IPS DF 4.7 (cell line): ENCODE data around the gene LHFPL3.

Experiments used
- DNase-seq: peaks from one replicate; pipeline ENCODE4 v3.0.0-alpha.2; 2013; ENCODE audit warnings: low spot score; ENCODE audit errors: extremely low read depth

The LHFPL3 gene

DNA sequence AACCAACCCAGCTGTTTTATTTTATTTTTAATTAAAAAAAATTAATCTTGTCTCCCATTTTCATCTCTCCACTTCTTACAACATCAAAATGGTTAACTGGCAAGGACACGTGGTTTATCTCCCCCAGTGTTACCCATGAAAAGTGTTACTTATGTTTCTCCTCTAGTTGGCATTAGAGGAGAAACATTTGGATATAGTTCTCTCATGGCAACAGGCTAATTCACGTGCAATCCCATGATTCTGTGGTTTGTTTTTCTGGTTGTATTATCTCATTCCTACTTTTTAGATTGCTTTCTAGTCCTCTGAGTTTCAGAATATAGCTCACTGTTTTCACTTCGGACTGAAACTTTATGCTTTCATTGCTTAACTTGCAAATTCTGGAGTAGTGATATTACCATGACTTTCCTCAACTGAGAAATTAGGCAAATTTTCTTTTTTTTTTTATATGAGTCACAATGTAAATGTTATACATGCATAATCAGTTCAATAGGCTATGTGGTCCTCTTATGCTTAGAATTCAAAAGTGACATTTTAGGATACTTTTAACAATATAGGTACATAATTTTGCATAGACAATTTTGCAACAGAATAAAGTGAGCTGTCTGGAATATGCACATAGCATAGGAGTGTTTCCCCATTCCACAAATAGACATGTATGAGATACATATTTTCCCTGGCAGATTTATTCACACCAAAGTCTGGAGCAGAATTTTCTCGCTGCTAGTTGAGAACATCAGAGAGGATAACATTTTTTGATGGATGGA, 43.0 kb downstream of the LHFPL3 start:
- DNase-seq: no peak

DNA sequence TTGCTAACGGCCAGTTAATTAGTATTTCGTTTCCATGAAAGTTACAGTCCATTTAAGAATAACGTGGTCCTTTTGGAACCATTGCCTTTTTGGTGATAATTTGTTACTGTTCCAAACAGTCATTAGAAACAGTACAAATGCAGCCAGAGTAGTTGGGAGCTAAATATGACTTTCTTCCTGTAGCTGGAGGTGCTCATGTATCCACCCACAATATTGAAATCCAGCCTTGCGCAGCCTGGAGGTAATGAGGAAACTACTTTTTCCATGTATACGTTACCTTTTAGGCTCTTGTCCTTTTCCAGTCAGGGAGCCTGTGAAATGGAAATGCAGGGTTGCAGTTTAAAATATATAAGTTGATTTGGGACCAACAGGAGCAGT, 43.6 kb downstream of the LHFPL3 start:
- DNase-seq: no peak

DNA sequence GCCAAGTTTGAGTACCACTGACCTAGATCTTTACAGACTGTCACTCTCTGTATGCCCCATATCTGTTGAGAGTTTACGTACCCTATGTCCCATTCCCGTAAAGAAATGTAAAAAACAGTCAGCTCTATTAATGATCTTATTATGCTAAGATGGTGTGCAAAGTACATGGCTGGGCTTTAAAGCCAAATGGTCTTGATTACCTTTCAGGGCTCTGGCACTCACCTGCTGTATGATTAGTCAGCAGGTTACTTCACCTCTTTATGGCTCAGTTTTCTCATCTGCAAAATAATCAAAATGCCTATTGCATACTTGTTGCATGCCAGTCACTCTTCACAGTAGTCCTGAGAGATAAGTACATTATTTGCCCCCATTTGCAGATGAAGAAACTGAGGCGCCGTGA, 54.2 kb downstream of the LHFPL3 start:
- no peak for DNase-seq

DNA sequence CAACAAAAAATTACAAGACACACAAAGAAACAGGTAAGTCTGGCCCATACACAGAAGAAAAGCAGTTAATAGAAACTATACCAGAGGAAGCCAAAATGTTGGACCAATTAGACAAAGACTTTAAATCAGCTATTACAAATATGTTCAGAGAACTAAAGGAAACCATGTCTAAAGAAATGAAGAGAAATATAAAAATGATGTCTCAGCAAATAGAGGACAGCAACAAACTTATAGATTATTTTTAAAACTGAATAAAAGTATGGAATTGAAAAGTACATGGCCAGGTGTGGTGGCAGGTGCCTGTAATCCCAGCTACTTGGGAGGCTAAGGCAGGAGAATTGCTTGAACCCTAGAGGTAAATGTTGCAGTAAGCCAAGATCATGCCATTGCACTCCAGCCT, 58.5 kb downstream of the LHFPL3 start:
- DNase-seq: no peak

DNA sequence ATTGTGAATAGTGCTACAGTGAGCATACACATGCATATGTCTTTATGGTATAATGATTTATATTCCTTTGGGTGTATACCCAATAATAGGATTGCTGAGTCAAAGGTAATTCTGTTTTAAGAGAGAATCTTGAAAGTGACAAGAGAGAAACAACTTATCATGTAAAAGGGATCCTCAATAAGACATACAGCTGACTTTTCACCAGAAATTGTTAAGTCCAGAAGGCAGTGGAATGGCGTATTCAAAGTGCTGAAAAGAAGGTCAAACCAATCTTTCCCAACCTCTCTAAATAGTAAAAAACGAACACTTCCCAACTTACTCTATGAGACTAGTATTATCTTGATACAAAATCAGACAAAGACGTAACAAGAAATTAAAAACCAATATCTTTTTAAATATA, 59.8 kb downstream of the LHFPL3 start:
- DNase-seq: no peak

DNA sequence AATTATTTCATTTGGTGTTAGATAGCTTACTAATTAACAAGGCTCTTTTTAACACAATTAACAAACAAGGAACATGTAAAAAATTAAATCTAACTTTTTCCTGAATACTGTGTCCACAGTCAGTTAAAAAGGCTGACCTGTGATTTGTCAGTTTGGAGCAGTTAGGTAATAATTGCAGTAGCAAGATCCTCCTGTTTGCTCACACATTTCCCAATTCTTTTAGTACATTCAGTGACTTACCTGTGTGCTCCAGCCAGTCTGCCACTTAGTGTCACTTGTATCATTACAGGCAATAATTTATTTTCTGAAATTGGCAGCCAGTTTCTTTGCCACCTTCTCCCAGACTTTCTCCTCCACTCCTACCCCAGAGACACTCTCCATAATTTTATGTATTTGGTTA, 66.8 kb downstream of the LHFPL3 start:
- no peak for DNase-seq

DNA sequence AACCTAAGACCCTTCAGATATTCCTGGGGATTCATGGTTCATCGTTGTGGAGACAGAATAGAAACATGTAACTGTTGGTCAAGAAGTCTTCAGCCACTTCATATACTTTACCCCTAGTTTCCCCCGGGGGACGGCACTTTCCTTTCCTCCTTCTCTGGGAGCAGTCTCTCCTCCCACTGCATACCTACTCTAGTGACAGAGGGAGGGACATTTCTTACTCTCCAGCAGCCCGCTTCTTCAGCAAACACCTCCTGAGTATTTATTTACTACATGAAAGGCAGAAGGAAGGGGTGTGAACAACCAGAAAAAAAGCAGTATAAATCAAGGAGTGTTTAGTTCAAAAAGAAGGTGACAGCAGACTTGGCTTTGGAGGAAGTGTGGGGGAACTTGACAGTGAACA, 69.0 kb downstream of the LHFPL3 start:
- DNase-seq: no peak

DNA sequence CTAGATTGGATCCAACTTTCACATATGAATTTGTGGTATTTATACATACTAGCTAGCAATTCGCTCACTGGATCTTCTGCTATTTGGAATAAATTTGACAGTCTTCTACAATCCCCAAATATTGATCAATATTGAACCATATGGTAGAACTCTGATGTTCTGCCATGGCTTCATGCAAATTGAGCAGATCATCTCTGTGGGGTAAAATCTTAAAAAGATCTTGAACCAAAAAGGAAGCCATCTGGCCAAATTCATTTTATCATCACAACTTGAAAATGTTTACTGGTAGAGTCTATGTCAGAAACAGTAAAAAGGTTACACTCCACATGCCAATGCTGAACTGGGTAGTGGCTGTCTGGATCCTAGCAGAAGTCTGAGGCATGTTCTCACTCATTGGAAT, 80.0 kb downstream of the LHFPL3 start:
- DNase-seq: no peak

DNA sequence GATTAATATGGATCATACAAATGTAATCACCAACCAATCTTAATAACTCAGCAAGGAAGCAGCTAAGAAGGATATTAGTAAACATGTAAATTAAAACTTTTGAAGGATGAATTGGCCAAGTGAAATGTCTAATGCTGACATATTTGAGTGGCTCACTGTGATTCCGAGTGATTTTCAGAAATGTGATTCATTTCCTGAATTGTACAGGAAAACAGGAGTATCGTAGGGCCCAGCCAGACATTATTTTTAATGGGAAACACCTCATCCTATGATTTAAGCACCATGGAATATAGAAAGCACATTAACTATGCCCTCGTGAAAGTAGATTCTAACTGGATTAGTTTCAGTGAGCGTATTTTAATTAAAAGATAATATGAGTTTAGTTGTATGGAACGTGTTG, 82.3 kb downstream of the LHFPL3 start:
- DNase-seq: no peak

DNA sequence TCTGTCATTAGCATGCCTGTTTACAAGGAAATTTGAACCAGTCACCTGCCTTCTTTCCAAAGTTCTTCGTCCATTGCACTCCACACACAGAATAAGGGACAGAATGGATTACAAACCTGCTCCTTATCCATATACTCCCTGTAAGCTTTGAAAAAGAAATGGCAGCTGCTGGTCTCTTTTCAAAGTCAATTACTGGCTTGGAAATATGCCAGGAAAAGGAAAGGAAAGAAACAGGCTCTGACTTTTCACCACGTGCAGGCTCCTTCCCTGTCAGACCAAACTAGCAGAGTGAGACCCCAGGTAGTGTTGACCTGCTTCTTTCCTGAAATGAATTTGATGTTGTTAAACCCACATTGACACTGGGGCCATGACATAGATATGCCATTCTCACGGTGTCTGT, 84.5 kb downstream of the LHFPL3 start:
- DNase-seq: no peak

DNA sequence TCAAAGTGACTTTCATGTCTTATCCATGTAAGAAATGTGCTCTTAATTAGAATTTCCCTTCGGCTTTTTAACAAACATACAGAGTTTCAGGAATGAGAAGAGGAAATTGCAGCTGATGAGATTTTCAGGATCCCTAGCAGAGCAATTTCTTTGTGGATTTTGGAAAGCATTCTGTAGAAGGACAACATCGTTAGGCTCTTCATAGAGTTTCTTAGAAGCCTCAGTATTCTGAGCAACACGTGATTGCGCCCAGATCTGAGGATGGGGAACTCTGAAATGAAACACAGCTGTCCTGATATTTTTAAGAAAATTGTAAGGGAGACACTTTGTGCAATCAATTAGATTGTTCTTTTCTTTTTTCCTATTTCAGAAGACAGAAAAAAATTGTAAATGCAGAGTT, 85.8 kb downstream of the LHFPL3 start:
- no peak for DNase-seq

DNA sequence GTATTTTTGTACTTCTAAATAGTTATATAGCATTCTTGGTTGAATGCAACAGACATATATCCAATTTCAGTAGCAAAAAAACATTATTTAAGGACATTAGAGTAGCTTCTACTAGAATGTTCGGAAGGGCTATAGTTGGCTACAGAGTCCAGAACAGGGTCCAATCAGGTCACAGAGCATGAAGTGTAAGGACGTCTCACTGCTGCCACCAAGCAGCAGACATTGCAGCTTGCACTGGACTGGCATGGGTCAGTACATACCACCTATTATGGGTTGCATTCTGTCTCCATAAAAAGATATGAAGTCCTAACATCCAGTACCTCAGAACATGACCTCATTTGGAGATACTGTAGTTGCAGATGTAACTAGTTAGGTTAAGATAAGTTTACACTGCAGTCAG, 87.3 kb downstream of the LHFPL3 start:
- no peak for DNase-seq

DNA sequence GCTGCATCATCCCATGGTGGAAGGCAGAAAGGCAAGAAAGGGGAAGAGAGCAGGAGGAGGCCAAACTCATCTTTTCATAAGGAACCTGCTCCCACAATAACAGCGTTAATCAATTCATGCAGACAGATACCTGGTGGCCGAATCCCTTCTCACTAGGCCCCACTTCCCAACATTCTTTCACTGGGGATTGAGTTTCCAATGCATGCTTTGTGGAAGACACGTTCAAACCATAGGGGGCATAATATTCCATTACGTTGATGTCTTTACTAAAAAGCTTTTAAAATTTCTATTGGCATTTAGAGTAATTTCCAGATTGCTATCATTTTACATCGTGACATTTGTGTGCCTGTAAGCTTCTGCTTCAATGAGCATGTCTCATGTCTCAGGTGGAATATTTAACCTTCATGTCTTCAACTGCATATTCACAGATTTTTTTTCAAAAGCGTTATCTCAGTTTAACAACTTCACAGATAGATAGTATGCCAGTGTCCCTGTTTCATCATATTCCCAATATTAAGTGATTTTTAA, 88.5 kb downstream of the LHFPL3 start:
- no peak for DNase-seq

DNA sequence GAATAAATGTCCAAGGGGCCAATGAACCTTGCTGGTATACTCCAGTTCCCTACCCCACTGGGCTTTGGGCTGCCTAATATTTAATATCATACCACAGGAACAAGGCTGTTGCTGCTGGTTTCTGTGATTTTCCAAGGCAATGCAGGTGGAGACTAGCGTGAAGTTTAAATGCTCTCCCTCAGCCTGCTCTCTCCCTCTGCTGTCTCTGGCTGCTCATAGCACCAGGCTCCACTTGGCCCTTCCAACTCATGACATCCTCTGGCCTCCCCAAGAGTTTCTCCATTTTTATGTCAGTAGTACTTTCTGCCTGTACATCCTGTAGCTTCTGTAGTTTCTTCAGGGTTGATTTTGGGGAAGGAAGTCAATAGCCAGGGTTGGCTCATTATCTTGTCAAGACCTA, 103.5 kb downstream of the LHFPL3 start:
- DNase-seq: no peak

DNA sequence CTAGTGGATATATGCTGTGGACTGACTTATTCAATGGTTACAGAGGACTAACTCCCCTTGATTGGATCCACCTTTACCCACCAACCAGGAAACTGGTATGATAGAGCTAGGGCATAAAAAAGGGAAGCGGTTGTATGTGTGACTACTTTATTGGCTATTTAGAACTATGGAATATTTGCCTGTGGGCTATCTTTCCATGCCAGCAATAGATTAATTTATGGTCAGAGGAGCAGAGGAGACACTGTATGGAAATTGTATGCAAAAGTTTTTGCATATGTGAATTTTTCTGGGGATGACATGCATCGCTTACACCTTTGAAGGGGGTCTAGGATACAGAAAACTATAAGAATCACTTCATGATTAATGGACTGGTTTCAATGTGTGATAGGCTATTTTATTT, 105.7 kb downstream of the LHFPL3 start:
- no peak for DNase-seq

DNA sequence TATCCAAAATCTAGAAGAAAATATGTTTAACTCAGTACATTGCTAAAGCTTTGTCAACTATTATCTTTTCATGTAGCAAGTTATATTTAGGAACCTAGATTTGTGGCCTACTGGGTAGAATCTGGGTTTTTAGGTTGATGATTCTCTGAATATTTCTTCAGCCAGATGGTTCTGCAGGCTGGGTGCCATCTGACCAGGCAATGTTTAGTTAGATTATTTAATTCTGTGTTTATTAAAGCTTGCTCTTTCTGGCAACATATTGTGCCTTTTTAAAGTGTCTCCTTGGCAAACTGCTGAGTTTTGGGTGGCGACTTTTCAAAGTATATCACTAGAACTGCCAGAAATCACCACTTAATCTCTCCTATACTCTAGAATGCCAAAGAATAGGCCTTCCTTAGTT, 114.1 kb downstream of the LHFPL3 start:
- no peak for DNase-seq

DNA sequence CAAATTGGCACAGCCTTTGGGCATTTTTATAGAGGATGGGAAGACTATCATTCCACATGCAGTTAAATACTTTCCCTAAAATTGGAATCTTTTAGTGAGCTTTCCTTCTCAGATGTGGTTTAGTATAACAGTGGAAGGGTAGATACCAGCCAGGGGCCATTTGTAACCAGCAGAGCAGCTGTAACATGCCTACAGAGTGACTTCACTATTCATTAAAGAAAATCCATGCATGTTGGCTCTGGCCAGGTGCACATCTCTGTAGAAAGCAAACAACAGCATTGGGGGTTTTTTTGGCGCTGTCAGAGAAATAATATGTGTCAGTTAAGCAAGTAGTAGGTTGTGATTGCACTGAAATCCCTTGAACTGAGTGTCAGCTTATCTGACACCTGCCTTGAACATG, 115.6 kb downstream of the LHFPL3 start:
- DNase-seq: no peak

DNA sequence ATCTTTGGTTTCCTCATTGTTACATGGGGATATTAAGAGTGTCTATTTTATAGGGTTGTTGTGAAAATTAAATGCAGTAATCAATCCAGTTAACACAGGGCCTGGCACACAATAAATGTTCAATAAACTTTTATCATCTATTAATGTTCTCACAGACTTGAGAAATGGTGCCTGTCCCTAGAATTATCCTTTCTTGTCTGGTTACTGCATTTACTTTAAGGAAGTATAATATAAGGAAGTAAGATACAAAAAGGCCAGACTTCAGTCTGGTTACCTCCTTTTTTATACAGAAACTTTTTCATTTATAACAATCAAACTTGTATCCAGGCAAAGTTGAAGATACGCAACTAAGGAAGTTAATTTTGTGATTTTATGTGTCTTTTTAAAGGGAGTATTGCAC, 117.0 kb downstream of the LHFPL3 start:
- DNase-seq: no peak

DNA sequence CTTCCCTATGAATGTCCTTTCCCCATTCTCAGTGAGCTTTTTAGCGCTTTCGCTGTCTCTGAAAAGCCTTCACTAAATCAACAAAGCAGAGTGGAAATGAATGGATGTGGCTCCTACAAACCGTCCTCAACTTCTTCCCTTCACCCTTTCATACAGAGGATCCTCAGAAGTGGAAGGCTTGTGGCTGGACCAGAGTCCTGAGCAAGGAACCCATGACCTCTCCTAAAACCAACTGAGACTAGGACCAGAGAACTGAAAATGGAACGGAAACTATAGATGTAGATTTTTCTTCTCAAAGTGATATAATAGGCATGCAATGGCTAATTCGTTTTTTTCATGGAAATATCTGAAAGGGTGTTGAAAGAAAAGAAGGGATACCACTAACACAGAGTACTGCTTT, 122.5 kb downstream of the LHFPL3 start:
- no peak for DNase-seq

DNA sequence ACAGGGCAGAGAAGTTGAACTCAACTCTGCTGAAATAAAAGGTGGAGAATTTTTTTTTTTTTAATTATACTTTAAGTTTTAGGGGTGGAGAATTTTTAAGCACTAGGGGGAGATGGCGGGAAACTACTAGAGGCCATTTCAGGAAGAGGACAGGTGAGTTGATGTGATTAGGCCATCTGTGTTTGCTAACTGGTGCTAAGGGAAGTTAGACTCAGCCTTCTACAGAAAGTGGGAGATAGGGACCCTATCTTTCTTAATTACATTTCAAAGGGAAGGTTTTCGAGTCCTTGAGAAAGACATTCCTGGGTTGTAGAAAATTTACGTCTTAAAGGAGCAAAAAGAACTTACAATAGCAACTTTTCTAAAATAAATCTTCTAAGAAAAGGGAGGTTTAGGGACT, 124.8 kb downstream of the LHFPL3 start:
- peak; percentile 16 for DNase-seq

DNA sequence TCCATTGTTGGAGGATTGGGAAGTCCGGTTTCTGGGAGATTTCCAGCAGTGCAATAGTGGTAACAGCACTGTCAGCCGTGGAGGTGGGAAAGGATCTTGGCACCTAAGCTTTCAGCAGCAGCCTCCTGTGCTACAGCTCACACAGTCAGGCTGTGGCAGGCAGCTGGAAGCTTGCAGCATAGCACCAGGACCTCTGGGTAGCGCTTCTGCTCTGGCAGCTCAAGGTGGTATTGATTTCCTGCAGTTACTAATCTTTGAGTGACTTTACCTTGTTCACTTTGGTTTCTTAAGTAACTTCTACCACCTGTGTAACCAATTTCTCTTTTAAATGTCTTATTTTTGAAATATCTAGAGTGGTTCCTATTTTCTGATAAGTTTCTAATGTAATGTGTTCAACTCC, 130.5 kb downstream of the LHFPL3 start:
- DNase-seq: no peak

DNA sequence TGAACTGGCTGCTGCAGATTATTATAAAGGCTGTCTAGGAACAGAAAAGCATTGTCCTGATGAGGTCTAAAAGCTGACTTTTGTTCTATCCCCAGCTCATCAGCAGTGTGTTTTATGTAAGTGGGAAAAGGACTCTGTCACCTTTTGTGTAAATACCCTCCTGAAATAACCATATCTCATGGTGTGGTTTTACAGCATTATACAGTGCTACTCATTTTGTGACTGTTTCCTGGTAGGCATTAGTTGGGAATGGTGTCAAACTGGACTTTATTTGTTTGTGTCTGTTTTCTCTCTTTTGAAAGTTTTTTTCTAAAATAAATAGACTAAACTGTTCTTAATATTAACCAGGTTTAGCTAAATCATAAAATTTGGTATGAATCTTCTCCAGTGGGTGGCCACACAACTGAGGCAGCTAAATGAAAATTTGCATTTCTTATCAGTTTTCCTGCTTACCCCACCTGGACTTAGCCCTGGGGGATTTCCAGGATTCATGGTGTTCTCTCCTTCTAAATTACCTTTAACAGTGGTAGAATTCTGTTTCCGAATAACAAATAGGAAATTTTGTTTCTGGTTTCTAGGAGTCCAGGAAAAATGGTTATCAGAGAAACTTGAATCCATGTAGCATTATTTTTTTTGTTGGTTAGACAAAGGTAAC, 140.9 kb downstream of the LHFPL3 start:
- no peak for DNase-seq

DNA sequence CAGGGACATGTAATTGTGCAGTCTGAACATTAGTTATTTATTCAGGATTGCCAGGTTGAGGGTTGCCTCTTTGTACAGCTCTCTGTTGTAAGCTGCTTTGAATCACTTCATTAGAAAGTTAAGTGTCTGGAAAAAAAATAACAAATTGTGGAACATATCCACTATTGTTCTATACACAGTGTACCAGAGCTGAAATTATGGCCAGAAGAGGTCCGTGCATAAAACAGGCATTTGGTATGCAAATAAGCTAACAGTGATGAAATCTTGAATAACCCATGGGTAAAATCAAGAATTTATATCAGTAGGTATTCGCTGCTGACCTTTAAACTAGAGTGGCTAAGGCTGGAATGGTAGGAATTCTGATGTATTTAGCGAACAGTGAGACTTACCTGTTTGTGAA, 152.1 kb downstream of the LHFPL3 start:
- DNase-seq: no peak
